Muscle layer of duodenum (tissue), 2 donors: ENCODE measurements around the gene CDC42EP1.
"Not testable (repeated sequence)": the region's sequence is repeated elsewhere in the genome, so short reads cannot be mapped to it uniquely, and the experiment has no call there.

Source experiments
- H3K27ac ChIP-seq: one replicate; pipeline ENCODE4 v1.7.0; 2013; ENCODE audit warnings: mild to moderate bottlenecking, low read length
- H3K27me3 ChIP-seq: one replicate; pipeline ENCODE4 v1.7.0; 2013; ENCODE audit warnings: low read depth, mild to moderate bottlenecking, control low read depth, low read length
- H3K36me3 ChIP-seq, 2 donors: one replicate each; pipeline ENCODE4 v1.7.0; 2013; ENCODE audit warnings: low read length in 2 of 2, control low read depth in 1 of 2, mild to moderate bottlenecking in 1 of 2; ENCODE audit not compliant: insufficient read depth in 2 of 2, control insufficient read depth in 1 of 2
- H3K4me1 ChIP-seq, 2 donors: one replicate each; pipeline ENCODE4 v1.7.0; 2013; ENCODE audit warnings: low read length in 2 of 2, mild to moderate bottlenecking in 2 of 2, control low read depth in 1 of 2, moderate library complexity in 1 of 2; ENCODE audit not compliant: insufficient read depth in 2 of 2, control insufficient read depth in 1 of 2
- H3K4me3 ChIP-seq, 2 donors: one replicate each; pipeline ENCODE4 v1.7.0; 2013; ENCODE audit warnings: low read length in 2 of 2, low read depth in 1 of 2, mild to moderate bottlenecking in 1 of 2
- H3K9me3 ChIP-seq, 2 donors: one replicate each; pipeline ENCODE4 v1.7.0; 2013; ENCODE audit warnings: low read length in 2 of 2, control low read depth in 1 of 2, mild to moderate bottlenecking in 1 of 2; ENCODE audit not compliant: control insufficient read depth in 1 of 2
- donor health status: healthy.

Gene CDC42EP1

DNA sequence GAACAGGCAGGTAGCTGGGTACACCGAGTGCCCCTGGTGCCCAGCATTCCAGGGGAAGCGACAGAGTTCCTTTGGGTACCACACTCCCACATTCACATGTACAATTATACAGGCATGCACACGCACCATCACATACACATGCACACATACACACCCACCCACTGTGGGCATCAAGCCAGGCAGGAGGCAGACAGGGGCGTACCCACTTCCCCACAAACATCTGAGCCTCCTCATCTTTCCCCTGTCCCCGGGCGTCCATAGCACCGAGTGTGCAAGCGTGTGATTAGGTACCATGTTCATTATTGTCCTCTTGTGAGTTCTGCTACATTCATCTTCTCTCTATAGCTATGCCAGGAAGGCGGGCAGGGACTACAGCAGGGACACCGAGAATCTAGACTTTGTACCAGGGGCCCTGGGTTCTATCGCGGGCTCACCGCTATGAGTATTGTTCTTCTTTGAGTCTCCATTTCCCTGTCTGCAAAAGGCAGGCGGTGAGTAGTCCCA lies 39.0 kb upstream of the CDC42EP1 start:
- peaks cover 13% of the 10 kb centered on the region for H3K27me3 ChIP-seq

DNA sequence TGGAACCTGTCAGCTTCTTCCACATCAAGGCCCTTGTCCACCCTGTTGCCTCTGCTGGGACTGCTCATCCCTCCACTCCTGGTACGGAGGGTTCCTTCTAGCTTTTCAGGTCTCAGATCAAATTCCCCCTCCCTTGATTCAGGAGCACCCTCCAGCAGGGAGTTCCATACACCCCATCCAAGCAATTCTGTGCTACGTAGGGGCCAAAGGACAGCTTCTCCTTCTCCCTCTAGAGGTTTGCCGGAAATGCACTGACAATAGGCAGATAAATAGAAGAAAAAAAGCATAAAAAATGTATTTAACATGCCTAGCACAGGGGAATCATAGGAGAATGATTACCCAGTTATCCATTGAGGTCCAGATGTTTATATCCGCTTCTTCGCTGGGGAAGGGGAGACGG lies 37.8 kb upstream of the CDC42EP1 start:
- no peaks in the 10 kb centered on the region for H3K9me3 ChIP-seq
- no peak overlapping the region for H3K27ac ChIP-seq
- H3K27me3 ChIP-seq, result peaks cover 13% of the 10 kb centered on the region
- peaks cover 6 to 14% of the 10 kb centered on the region in 2 donors for H3K4me1 ChIP-seq
- no peak overlapping the region for H3K4me3 ChIP-seq
- H3K36me3 ChIP-seq, result no peaks in the 10 kb centered on the region

More for the DNA sequence above, 39.0 kb upstream of the CDC42EP1 start:
- no peak overlapping the region for H3K4me3 ChIP-seq
- peaks cover 6 to 14% of the 10 kb centered on the region in 2 donors for H3K4me1 ChIP-seq
- no peaks in the 10 kb centered on the region for H3K9me3 ChIP-seq
- no peak overlapping the region for H3K27ac ChIP-seq
- H3K36me3 ChIP-seq, result no peaks in the 10 kb centered on the region

- Histone ChIP-seq H3K4me1 (peaks cover 4 to 6% of the 10 kb centered on the region in 2 donors), H3K9me3 (no peaks in the 10 kb centered on the region), H3K36me3 (no peaks in the 10 kb centered on the region), H3K27ac (no peak overlapping the region), H3K27me3 (peaks cover 2% of the 10 kb centered on the region), H3K4me3 (no peak overlapping the region)
Observed at GRCh38 chr22:37525073-37525745, 35.1 kb upstream of the CDC42EP1 start.

DNA sequence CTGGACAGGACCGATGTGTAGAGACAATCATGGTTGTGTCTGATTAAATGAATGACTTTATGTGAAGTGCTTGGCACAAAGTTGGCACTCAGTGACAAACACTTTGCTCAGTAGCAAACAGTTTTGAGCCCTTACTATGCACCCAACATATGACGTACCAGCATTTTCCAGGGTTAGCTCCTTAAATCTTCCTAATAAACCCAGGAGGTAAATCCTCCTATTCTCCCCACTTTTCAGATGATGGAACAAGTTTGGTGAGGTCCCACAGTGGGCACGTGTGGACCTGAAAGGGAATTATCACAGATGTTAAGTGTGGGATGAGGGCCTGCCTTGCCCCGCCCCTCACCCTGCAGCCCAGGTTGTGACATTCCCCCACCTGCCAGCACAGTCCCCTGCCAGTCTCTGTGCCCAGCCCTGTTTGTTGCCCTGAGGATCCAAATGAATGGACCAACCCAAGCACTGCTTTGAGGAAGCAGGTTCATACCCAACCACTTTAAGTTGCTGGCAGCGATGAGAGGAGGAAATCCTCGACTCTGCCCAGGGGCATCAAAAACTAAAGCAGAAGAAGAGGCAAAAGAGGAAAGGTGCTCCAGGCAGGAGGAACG lies 34.4 kb upstream of the CDC42EP1 start:
- Histone ChIP-seq H3K36me3 (no peaks in the 10 kb centered on the region), H3K27ac (no peak overlapping the region), H3K9me3 (no peaks in the 10 kb centered on the region), H3K4me3 (no peak overlapping the region), H3K4me1 (peaks cover 2 to 5% of the 10 kb centered on the region in 2 donors), H3K27me3 (no peaks in the 10 kb centered on the region)

DNA sequence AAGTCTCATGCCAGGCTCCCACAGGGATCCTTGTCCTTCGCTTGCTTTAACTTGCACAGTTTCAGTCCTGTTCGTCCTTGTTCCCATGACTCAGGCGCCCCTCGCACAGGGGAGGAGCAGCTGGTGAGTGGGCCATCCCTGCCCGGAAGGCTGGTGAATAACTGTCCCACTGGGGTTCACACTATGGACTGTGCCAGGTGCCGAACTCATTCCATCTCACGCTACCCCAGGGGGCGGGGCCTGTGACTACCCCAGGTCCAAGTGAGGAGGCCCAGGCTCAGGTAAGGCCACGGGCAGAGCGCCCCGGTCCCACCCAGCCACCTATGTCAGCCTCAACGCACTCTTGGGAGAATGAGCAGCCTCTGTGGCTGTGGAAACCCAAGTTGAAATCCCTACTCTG lies 33.9 kb upstream of the CDC42EP1 start:
- H3K36me3 ChIP-seq, result no peaks in the 10 kb centered on the region
- H3K27me3 ChIP-seq, result no peaks in the 10 kb centered on the region
- no peaks in the 10 kb centered on the region for H3K9me3 ChIP-seq
- no peaks in the 10 kb centered on the region for H3K4me1 ChIP-seq
- no peak overlapping the region for H3K27ac ChIP-seq
- H3K4me3 ChIP-seq, result no peak overlapping the region

DNA sequence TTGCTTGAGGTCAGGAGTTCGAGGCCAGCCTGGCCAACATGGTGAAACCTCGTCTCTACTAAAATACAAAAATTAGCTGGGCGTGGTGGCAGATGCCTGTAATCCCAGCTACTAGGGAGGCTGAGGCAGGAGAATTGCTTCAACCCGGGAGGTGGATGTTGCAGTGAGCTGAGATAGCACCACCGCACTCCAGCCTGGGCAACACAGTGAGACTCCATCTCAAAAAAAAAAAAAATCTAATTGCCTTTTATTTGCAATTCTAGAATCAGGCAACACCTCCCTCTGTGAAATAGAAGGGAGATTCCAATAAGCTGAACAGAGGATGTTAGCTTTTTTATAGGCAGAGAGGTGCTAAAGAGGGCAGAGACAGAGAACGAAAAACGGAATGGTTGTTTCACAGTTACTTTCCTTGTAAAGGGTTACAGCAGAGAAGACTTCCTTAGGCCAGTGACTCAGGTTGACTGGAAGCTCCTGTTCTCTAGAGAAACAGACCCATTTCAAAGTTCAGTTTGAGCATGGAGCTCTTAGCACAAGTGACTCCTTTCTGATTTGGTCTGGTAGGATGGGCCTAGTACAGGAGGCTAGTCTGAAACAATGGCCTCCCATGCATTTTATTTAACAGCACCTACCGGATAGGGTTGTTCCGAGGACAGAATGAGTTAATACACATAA lies 33.1 kb upstream of the CDC42EP1 start:
- not testable (repeated sequence) for H3K27me3 ChIP-seq, H3K27ac ChIP-seq, H3K36me3 ChIP-seq, H3K4me3 ChIP-seq, H3K9me3 ChIP-seq, H3K4me1 ChIP-seq

DNA sequence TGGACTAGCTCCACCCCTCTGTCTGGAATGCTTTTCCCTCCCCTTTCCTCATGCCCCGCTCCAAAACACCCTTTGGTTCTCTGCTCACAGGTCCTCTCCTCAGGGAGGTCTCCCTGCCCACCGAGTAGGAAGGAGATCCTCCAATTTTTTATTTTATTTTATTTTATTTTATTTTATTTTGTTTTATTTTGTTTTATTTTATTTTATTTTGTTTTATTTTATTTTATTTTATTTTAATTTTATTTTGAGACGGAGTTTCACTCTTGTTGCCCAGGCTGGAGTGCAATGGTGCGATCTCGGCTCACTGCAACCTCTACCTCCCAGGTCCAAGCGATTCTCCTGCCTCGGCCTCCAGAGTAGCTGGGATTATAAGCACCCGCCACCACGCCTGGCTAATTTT lies 32.3 kb upstream of the CDC42EP1 start:
- H3K27ac ChIP-seq, H3K4me3 ChIP-seq, H3K36me3 ChIP-seq, H3K9me3 ChIP-seq, H3K4me1 ChIP-seq, H3K27me3 ChIP-seq: not testable (repeated sequence)

DNA sequence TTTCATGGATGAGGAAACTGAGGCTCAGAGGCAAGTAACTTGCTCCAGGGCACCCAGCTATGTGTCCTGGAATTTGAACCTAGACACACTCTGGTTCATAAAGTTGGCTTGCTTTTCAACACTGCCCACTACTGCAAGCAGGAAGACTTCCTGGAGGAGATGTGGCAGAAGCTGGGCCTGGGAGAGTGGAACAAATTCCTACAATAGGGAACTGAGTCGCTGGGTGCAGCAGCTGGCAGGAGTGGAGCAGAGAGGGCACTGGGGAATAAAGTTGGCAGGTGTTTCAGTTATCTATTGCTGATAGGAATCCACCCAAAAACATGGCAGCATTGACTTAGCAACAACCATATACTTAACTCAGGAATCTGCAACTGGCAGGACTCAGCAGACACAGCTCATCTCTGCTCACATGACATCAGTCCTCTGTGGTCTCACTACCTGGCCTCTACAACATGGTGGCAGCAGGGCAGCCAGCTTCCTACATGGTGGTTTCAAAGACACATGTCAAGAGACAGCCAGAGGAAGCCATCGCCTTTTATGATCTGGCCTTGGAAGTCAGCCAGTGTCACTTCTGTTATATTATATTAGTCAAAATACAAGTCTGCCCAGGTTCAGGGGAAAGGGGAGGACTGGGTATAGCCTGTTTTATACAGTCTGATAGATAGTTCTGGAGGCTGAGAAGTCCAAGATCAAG lies 30.5 kb upstream of the CDC42EP1 start:
- no peaks in the 10 kb centered on the region for H3K36me3 ChIP-seq
- H3K27me3 ChIP-seq, result no peaks in the 10 kb centered on the region
- no peak overlapping the region for H3K27ac ChIP-seq
- H3K9me3 ChIP-seq, result no peaks in the 10 kb centered on the region
- H3K4me3 ChIP-seq, result no peak overlapping the region
- no peaks in the 10 kb centered on the region for H3K4me1 ChIP-seq

- Histone ChIP-seq H3K27me3 (no peaks in the 10 kb centered on the region), H3K4me1 (peaks cover 0 to 4% of the 10 kb centered on the region in 2 donors), H3K27ac (no peak overlapping the region), H3K4me3 (no peak overlapping the region), H3K36me3 (no peaks in the 10 kb centered on the region), H3K9me3 (no peaks in the 10 kb centered on the region)
Observed at GRCh38 chr22:37533995-37534394, 26.3 kb upstream of the CDC42EP1 start.

- H3K9me3 ChIP-seq, result no peaks in the 10 kb centered on the region
- no peaks in the 10 kb centered on the region for H3K36me3 ChIP-seq
- H3K4me1 ChIP-seq, result peaks cover 0 to 5% of the 10 kb centered on the region in 2 donors
- H3K4me3 ChIP-seq, result no peak overlapping the region
- H3K27ac ChIP-seq, result no peak overlapping the region
- no peaks in the 10 kb centered on the region for H3K27me3 ChIP-seq
Observed at GRCh38 chr22:37534445-37534844, 25.8 kb upstream of the CDC42EP1 start.

DNA sequence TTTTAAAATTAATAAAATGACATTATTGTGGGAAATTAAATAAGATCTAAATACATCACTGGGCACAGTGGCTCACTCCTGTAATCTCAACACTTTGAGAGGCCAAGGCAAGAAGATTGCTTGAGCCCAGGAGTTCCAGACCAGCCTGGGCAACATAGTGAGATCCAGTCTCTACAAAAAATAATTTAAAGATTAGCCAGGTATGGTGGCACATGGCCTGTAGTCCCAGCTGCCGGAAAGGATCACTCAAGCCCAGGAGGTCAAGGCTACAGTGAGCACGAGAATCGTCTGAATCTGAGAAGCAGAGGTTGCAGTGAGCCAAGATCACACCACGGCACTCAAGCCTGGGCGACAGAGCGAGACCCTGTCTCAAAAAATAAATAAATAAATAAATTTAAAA lies 25.1 kb upstream of the CDC42EP1 start:
- no peaks in the 10 kb centered on the region for H3K9me3 ChIP-seq
- H3K27ac ChIP-seq, result no peak overlapping the region
- H3K27me3 ChIP-seq, result no peaks in the 10 kb centered on the region
- H3K36me3 ChIP-seq, result no peaks in the 10 kb centered on the region
- H3K4me1 ChIP-seq, result peaks cover 0 to 5% of the 10 kb centered on the region in 2 donors
- H3K4me3 ChIP-seq, result no peak overlapping the region
